H1 (cell line): ENCODE data around the gene PSMB1. TPM values are rescaled to one million over a fixed set of nuclear protein-coding genes. Genes with fewer than 3 reads are reported as not detected.

Experiments used
- CTCF ChIA-PET: fragments of 300-600 bp; sonication (Branson Sonifier 250); formaldehyde crosslinking; loops from one replicate; lab custom pipeline; 2021; ENCODE audit not compliant: partially characterized antibody; lab: Charles Lee
- POLR2A ChIA-PET: fragments of 300-600 bp; sonication (Branson Sonifier 250); formaldehyde crosslinking; loops from one replicate; lab custom pipeline; 2021; ENCODE audit warnings: inconsistent platforms; ENCODE audit not compliant: partially characterized antibody; lab: Charles Lee
- DNase-seq, 2 experiments: peaks; one replicate each; pipeline versions ENCODE4 v3.0.0 to v3.0.0-alpha.2; 2010 to 2022; ENCODE audit warnings: low spot score in 2 of 2, low read depth in 1 of 2, mixed read lengths in 1 of 2
- FAIRE-seq: peaks from 2 replicates; lab custom pipeline; 2011; peaks lifted over from hg19 to GRCh38; lab: Jason Lieb, UNC
- H2AFZ ChIP-seq: 2 replicates; pipeline ENCODE4 v1.8.1; 2012; ENCODE audit warnings: low read length, inconsistent platforms
- H2AK5ac ChIP-seq: 2 replicates; pipeline ENCODE4 v1.6.1; 2013; ENCODE audit warnings: low read depth, low read length
- H2BK120ac ChIP-seq: replicated peaks from 2 replicates; pipeline ENCODE3; 2013; ENCODE audit warnings: low read depth, low read length, inconsistent platforms
- H2BK12ac ChIP-seq: 2 replicates; pipeline ENCODE4 v1.6.1; 2013; ENCODE audit warnings: low read depth, low read length
- H2BK15ac ChIP-seq: 2 replicates; pipeline ENCODE4 v1.6.1; 2013; ENCODE audit warnings: low read length
- H2BK20ac ChIP-seq: 2 replicates; pipeline ENCODE4 v1.6.1; 2013; ENCODE audit warnings: low read length
- H2BK5ac ChIP-seq: 2 replicates; pipeline ENCODE4 v1.6.1; 2013; ENCODE audit warnings: low read depth, low read length
- H3K14ac ChIP-seq: 2 replicates; pipeline ENCODE4 v1.6.1; 2013; ENCODE audit warnings: inconsistent platforms; ENCODE audit not compliant: insufficient read length
- H3K18ac ChIP-seq: 2 replicates; pipeline ENCODE4 v1.6.1; 2013; ENCODE audit warnings: low read length; ENCODE audit errors: extremely low read depth
- H3K23ac ChIP-seq: 2 replicates; pipeline ENCODE4 v1.6.1; 2013; ENCODE audit warnings: inconsistent platforms; ENCODE audit not compliant: insufficient read length
- H3K23me2 ChIP-seq: 2 replicates; pipeline ENCODE4 v1.6.1; 2013; ENCODE audit warnings: low read depth, low read length
- H3K27ac ChIP-seq: 2 replicates; pipeline ENCODE4 v1.6.1; 2011; ENCODE audit warnings: low read depth, low read length, inconsistent platforms
- H3K27me3 ChIP-seq, 4 experiments: replicated peaks in 1 of 4; 1 replicate in 1 of 4; 2 replicates in 3 of 4; pipeline versions ENCODE4 v1.6.1 to v1.8.1; 2011 to 2013; ENCODE audit warnings: low read length in 3 of 4, mild to moderate bottlenecking in 3 of 4, inconsistent platforms in 2 of 4, mixed read lengths in 2 of 4, moderate library complexity in 1 of 4; ENCODE audit not compliant: control insufficient read depth in 3 of 4, insufficient read depth in 3 of 4; ENCODE audit errors: extremely low read depth in 1 of 4
- H3K36me3 ChIP-seq, 4 experiments: 2 replicates each; pipeline versions ENCODE4 v1.6.1 to v1.8.1; 2011 to 2013; ENCODE audit warnings: mild to moderate bottlenecking in 4 of 4, low read length in 3 of 4, moderate library complexity in 2 of 4, control low read depth in 1 of 4, inconsistent platforms in 1 of 4; ENCODE audit not compliant: insufficient read depth in 4 of 4, control insufficient read depth in 2 of 4
- H3K4ac ChIP-seq: replicated peaks from 2 replicates; pipeline ENCODE3; 2013; ENCODE audit warnings: low read length, low read depth, mixed read lengths, inconsistent platforms; ENCODE audit not compliant: insufficient read length
- H3K4me1 ChIP-seq, 4 experiments: replicated peaks in 1 of 4; 1 replicate in 1 of 4; 2 replicates in 3 of 4; pipeline versions ENCODE4 v1.6.1 to v1.8.1; 2011 to 2013; ENCODE audit warnings: low read length in 3 of 4, inconsistent platforms in 2 of 4, mixed read lengths in 1 of 4; ENCODE audit not compliant: insufficient read depth in 4 of 4, control insufficient read depth in 3 of 4
- H3K4me2 ChIP-seq, 2 experiments: 2 replicates each; pipeline versions ENCODE4 v1.6.1 to v1.8.1; 2011 to 2013; ENCODE audit warnings: low read depth in 2 of 2, low read length in 2 of 2, control low read depth in 1 of 2, inconsistent platforms in 1 of 2, mild to moderate bottlenecking in 1 of 2; ENCODE audit not compliant: insufficient read depth in 1 of 2
- H3K4me3 ChIP-seq, 4 experiments: fragments of 200-600, 300-600 bp in 1 of 4; sonication (generic), shearing (Covaris generic), sonication (Bioruptor Twin) in 1 of 4; 2 replicates each; pipeline versions ENCODE4 v1.5.1 to v1.8.1; 2011 to 2016; ENCODE audit warnings: low read length in 4 of 4, low read depth in 3 of 4, control low read depth in 2 of 4, inconsistent platforms in 2 of 4, mild to moderate bottlenecking in 2 of 4, mixed read lengths in 1 of 4, moderate library complexity in 1 of 4; ENCODE audit not compliant: insufficient read depth in 2 of 4; ENCODE audit errors: extremely low read depth in 1 of 4
- H3K56ac ChIP-seq: replicated peaks from 2 replicates; pipeline ENCODE3; 2013; ENCODE audit warnings: low read depth, mild to moderate bottlenecking, mixed read lengths, low read length, inconsistent platforms; ENCODE audit not compliant: insufficient read length
- H3K79me1 ChIP-seq: 2 replicates; pipeline ENCODE4 v1.6.1; 2013; ENCODE audit warnings: low read depth, low read length, control low read depth
- H3K79me2 ChIP-seq, 2 experiments: 2 replicates each; pipeline versions ENCODE4 v1.6.1 to v1.8.1; 2012 to 2013; ENCODE audit warnings: low read length in 2 of 2, mild to moderate bottlenecking in 2 of 2, inconsistent platforms in 1 of 2; ENCODE audit not compliant: insufficient read depth in 2 of 2, control insufficient read depth in 1 of 2
- H3K9ac ChIP-seq, 4 experiments: replicated peaks in 1 of 4; 1 replicate in 1 of 4; 2 replicates in 3 of 4; pipeline versions ENCODE4 v1.6.1 to v1.8.1; 2011 to 2013; ENCODE audit warnings: low read depth in 3 of 4, low read length in 3 of 4, control low read depth in 2 of 4, mild to moderate bottlenecking in 2 of 4, moderate library complexity in 2 of 4, inconsistent platforms in 1 of 4; ENCODE audit errors: extremely low read depth in 1 of 4
- H3K9me3 ChIP-seq, 2 experiments: 2 replicates each; pipeline versions ENCODE4 v1.6.1 to v1.8.1; 2012 to 2013; ENCODE audit warnings: mild to moderate bottlenecking in 2 of 2, moderate library complexity in 2 of 2, control low read depth in 1 of 2, inconsistent platforms in 1 of 2, low read depth in 1 of 2, low read length in 1 of 2, mixed read lengths in 1 of 2; ENCODE audit not compliant: insufficient read depth in 2 of 2
- H4K20me1 ChIP-seq, 2 experiments: replicated peaks in 1 of 2; 2 replicates each; pipeline versions ENCODE3 to v1.8.1; 2011 to 2013; ENCODE audit warnings: inconsistent platforms in 2 of 2, low read length in 2 of 2, mild to moderate bottlenecking in 1 of 2; ENCODE audit not compliant: insufficient read depth in 2 of 2, control insufficient read depth in 1 of 2
- H4K5ac ChIP-seq: 2 replicates; pipeline ENCODE4 v1.6.1; 2013; ENCODE audit warnings: low read length, low read depth, mixed read lengths, inconsistent platforms; ENCODE audit not compliant: insufficient read length
- H4K8ac ChIP-seq: 2 replicates; pipeline ENCODE4 v1.8.0; 2013; ENCODE audit warnings: mild to moderate bottlenecking, moderate library complexity, low read length, inconsistent platforms; ENCODE audit not compliant: insufficient read depth; ENCODE audit errors: extremely low read depth
- H4K91ac ChIP-seq: replicated peaks from 2 replicates; pipeline ENCODE3; 2013; ENCODE audit warnings: low read length, mixed read lengths, inconsistent platforms; ENCODE audit not compliant: insufficient read length
- ASH2L ChIP-seq: fragments of 200-600, 300-600 bp; sonication (generic); IDR thresholded peaks from one replicate; pipeline ENCODE4 v1.7.1; 2017; ENCODE audit warnings: low read length
- BRCA1 ChIP-seq: IDR thresholded peaks from 2 replicates; pipeline ENCODE4 v1.6.1; 2012; ENCODE audit warnings: low read depth, low read length, improper control_type of control experiment
- CBX5 ChIP-seq: fragments of 300-800, 300-1000 bp; sonication (generic); IDR thresholded peaks from 2 replicates; pipeline ENCODE4 v1.7.1; 2016; ENCODE audit warnings: antibody characterized with exemption, low read length, low read depth
- CEBPB ChIP-seq: IDR thresholded peaks from 2 replicates; pipeline ENCODE4 v1.6.1; 2012; ENCODE audit warnings: low read depth, low read length
- JUN ChIP-seq: IDR thresholded peaks from 2 replicates; pipeline ENCODE4 v1.6.1; 2011; ENCODE audit warnings: low read depth, mild to moderate bottlenecking, improper control_type of control experiment, low read length
- NANOG ChIP-seq: IDR thresholded peaks from 2 replicates; pipeline ENCODE4 v1.6.1; 2011; ENCODE audit warnings: low read length, low read depth, mild to moderate bottlenecking, inconsistent platforms; ENCODE audit not compliant: insufficient read depth, poor library complexity, severe bottlenecking
- NRF1 ChIP-seq: IDR thresholded peaks from 2 replicates; pipeline ENCODE4 v1.6.1; 2011; ENCODE audit warnings: mild to moderate bottlenecking, low read depth, low read length, improper control_type of control experiment
- PHF8 ChIP-seq: fragments of 200-600 bp; sonication (generic); conservative IDR thresholded peaks from 2 replicates; pipeline ENCODE4 v1.7.1; 2012; ENCODE audit warnings: low read depth, mild to moderate bottlenecking, inconsistent platforms, low read length, moderate library complexity
- SIRT6 ChIP-seq: IDR thresholded peaks from one replicate; pipeline ENCODE4 v1.7.1; 2012; ENCODE audit warnings: low read length, inconsistent platforms
- SIX5 ChIP-seq: IDR thresholded peaks from 2 replicates; pipeline ENCODE4 v1.6.1; 2011; ENCODE audit warnings: mild to moderate bottlenecking, low read depth, low read length
- SP1 ChIP-seq: IDR thresholded peaks from 2 replicates; pipeline ENCODE4 v1.6.1; 2011; ENCODE audit warnings: low read depth, low read length
- SRF ChIP-seq: IDR thresholded peaks from 2 replicates; pipeline ENCODE4 v1.6.1; 2011; ENCODE audit warnings: mild to moderate bottlenecking, low read depth, low read length, moderate library complexity
- WGBS, 2 experiments: shearing (Covaris generic) in 1 of 2; methylation state at CpG; one replicate each; pipeline versions ENCODE4 v1.1.6 to v1.1.7; 2013 to 2015; ENCODE audit warnings: low lambda C conversion rate in 2 of 2, mixed read lengths in 2 of 2, inconsistent platforms in 1 of 2, low coverage in 1 of 2, missing lambda C conversion rate in 1 of 2; ENCODE audit not compliant: insufficient replicate concordance in 2 of 2, insufficient coverage in 1 of 2, insufficient read length in 1 of 2; ENCODE audit errors: extremely low coverage in 1 of 2, missing lambda C conversion rate in 1 of 2; 5-methylcytosine and 5-hydroxymethylcytosine counted together
- polyA plus RNA-seq, 7 experiments: library from polyadenylated mRNA; depleted of rRNA in 3 of 7; stranded (reverse) in 5 of 7; unstranded in 2 of 7; fragments of >200 nt in 5 of 7; fragments of 200-250 nt in 2 of 7; gene quantifications; 1 replicate in 5 of 7; 2 replicates in 1 of 7; 4 replicates in 1 of 7; pipeline versions ENCODE4 v1.2.1 to v1.2.3, GENCODE V29; 2011 to 2013; ENCODE audit warnings: missing spikeins in 2 of 7, mixed read lengths in 2 of 7
- total RNA-seq: library from RNA; stranded (reverse); fragmentation: NEBNext Ultra II Directional; extraction: Animal tissue kit (Norgen Biotek cat#: 25700); gene quantifications from 2 replicates; pipeline ENCODE4 v1.2.1, GENCODE V29; 2021

The PSMB1 gene
- total and polyA plus RNA-seq, 2 of the 8 experiments (the other 6 are each of a cell fraction or from before 2014, with no cell fraction given): 237 to 609 TPM

- H3K4ac ChIP-seq: no peak overlapping the region
- no peak overlapping the region for H4K91ac ChIP-seq
- no peaks in the 10 kb centered on the region for H3K23me2 ChIP-seq
- no peak overlapping the region for H2BK15ac ChIP-seq
- no peak overlapping the region for H3K23ac ChIP-seq
- no peaks in the 10 kb centered on the region for H3K79me1 ChIP-seq
- CTCF ChIA-PET: interaction anchor here (1.0 to 1.8 kb wide), 4 partner anchors 10 to 225 kb away, joined by 3 to 7 read pairs (median 4); no protein-coding TSS in a partner anchor
- H3K14ac ChIP-seq: no peak overlapping the region
- 88% methylated on average over 4 of the region's 4 CpGs; no CpG with 5 or more reads in 1 of the 2 experiments for WGBS, 2 experiments
- no peak overlapping the region for H3K4me3 ChIP-seq
- no peaks in the 10 kb centered on the region for H4K20me1 ChIP-seq
- no peak overlapping the region for H2BK12ac ChIP-seq
- no peak overlapping the region for H2BK120ac ChIP-seq
- H2AK5ac ChIP-seq: no peak overlapping the region
- no peak for DNase-seq
- no peaks in the 10 kb centered on the region for H3K4me1 ChIP-seq
- no peak overlapping the region for H3K27ac ChIP-seq
- H3K27me3 ChIP-seq: no peaks in the 10 kb centered on the region
- H2BK5ac ChIP-seq: no peak overlapping the region
- TF ChIP-seq JUN (no peak), CEBPB (no peak), CBX5 (no peak), SP1 (no peak), ASH2L (no peak), NANOG (no peak), SIX5 (no peak), PHF8 (no peak), BRCA1 (no peak), NRF1 (no peak), SRF (no peak), SIRT6 (no peak)
- H3K9me3 ChIP-seq: peaks cover 0 to 7% of the 10 kb centered on the region in 2 experiments; a peak in 1 of 4 replicates
- H2BK20ac ChIP-seq: no peak overlapping the region
- no peaks in the 10 kb centered on the region for H3K79me2 ChIP-seq
- no peak overlapping the region for H2AFZ ChIP-seq
- no peak overlapping the region for H3K9ac ChIP-seq
- POLR2A ChIA-PET: no interaction called here
- no peak overlapping the region for H4K8ac ChIP-seq
- no peak for FAIRE-seq
- H3K4me2 ChIP-seq: no peak overlapping the region
- no peaks in the 10 kb centered on the region for H3K36me3 ChIP-seq
- H3K18ac ChIP-seq: no peak overlapping the region
- no peak overlapping the region for H3K56ac ChIP-seq
- no peak overlapping the region for H4K5ac ChIP-seq
Measured at GRCh38 chr6:170506446-170506845, 46.7 kb downstream of the PSMB1 start.
